Measurements from ENCODE around the gene STAT4.

The STAT4 gene

DNA sequence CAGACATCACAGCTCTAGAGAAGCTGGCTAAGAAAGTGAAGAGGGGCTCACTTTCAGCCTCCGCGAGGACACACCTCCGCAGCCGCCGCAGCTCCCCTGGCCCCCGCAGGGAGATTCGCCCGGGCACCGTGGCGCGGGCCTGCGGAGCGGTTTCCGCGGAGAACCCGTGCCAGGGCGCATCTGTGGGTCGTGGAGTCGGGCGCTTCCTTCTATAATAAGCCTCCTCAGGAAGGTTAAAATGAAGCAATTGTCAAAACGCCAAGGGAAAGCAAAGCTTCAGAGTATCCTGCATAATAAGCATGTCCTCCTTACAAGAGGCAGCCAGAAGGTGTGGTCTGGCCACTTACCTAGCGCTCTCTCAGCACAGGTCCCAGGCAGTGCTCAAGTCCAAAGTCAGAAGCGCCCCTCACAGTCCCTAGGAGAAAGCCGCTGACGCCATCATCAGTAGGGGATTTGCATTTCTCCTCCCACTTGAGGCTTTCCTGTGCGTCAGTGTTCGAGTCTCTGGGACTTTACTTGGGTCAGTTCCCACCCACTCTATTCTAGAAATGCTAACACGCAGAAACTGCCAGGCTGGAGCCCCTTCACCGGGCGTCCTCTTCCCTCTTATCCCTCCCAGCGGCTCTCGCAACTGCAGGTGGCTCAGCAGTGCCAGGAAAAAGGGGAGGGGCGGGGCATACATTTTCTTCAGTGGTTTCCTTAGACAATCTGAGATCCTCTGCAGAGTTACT is at the start of gene STAT4:
TSS of gene STAT4 (minus strand) at position 395 of the 731 bp plus-strand sequence. CDS start 2,791 bp downstream, outside the sequence.
- no peak for DNase-seq (ENCODE audit: extremely low spot score, insufficient read length, low read depth)
- peak; percentile 91 for FAIRE-seq

DNA sequence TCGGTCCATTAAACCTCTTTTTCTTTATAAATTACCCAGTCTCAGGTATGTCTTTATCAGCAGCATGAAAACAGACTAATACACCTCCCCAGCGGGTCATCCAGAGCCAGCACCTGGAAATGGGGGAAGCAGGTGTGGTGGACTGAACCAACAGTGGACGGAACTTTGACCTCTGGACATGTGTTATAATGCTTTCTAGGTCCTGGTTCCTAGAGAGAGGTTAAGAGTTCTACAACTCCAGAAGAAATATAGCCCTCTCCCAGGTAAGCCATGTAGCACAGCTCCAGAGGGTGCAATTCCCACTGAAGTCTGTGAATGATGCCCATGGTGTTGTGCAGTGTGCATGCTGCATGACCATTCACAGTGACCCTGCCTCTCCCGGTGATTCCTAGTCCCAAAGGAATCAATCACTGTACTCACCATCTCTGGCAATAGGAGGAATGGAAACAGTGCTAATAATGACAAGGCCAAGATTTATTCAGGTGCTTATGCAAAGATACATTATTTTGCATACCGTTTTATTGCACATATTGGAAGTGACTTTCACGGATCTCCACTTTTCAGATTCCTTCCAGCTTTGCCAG is 49.2 kb upstream of the STAT4 start:
- no peak for DNase-seq (ENCODE audit: extremely low spot score, insufficient read length, low read depth)
- FAIRE-seq = no peak

- DNase-seq (ENCODE audit: extremely low spot score, insufficient read length, low read depth) = no peak
- FAIRE-seq = no peak
These were observed 47.5 kb upstream of the STAT4 start for GRCh38 chr2:191198271-191198670.

GRCh38 chr2:191197096-191197495 is 46.3 kb upstream of the STAT4 start:
- DNase-seq (ENCODE audit: extremely low spot score, insufficient read length, low read depth) (no peak), FAIRE-seq (no peak)

DNA sequence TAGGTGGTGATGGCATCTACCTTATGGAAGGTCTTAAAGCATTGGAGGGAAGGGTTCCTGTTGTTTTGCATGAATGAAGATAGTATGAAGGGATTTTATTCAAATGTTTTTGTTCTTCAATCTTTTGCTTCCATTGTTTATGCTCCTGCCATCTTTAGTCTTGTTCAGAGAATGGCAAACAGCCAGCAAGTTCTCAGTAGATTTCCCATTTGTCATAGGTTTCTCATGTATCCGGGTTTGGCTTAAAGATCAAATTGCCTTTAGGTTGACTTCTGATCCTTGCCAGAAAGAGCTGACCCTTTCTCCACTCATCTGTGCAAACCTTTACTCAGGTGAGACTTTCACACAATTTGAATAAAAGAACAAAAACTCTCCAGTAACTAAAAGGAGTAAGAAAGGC is 44.2 kb upstream of the STAT4 start:
- DNase-seq (ENCODE audit: extremely low spot score, insufficient read length, low read depth) (no peak), FAIRE-seq (peak; percentile 42)

DNA sequence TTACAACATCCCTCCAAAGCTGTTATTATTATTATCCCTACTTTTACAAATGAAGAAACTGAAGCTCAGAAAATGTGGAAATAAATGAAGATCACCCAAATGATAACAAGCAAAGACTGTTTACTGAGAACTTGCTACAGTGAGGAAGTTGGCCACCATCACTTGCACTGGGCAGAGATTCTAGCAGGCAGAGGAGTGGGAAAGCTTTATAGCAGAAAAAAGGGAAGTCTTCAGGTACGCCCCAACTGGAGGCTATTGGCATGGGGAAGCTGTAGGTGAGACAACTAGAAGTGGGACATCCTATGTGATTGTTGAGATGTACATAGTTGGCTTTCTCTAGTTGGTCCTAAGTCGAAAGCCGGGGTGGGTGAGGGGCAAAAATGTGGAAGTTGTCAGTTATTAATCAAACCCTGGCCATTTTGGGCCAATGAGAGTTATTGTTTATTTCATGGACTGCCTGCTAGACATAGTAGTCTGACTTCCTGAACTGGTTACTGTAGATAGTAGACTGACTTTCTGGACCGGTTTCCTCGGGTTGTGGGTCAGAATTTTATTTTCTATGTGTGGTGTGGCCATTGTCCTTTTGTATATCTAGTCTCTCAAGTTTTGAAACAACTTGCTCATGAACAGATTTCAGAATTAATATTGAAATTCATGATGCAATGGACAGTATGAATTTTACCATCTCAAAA is 40.2 kb upstream of the STAT4 start:
- DNase-seq (ENCODE audit: extremely low spot score, insufficient read length, low read depth) = no peak
- no peak for FAIRE-seq

GRCh38 chr2:191190435-191190834 is 39.6 kb upstream of the STAT4 start:
- FAIRE-seq (no peak), DNase-seq (ENCODE audit: extremely low spot score, insufficient read length, low read depth) (no peak)

DNA sequence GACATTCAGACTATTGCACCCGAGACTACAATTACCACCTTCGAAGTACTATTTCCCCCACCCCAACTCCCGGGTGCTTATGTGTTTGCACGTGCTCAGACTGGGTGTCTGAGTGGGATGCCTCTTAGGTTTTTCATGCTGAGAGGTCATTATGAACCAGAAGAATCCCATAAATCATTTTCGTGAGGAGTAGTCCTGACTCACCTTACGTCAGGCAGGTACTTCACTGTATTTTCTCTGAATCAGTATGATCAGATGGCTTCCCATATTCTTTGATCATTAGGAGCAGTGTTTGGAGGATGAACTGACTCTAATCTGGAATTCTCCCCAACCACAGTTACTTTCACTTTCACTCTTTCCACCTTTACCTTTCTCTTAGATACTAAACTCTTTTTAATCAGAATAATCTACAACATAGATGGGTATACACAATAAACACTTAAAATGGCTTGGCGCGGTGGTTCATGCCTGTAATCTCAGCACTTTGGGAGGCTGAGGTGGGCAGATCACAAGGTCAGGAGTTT is 38.4 kb upstream of the STAT4 start:
- no peak for FAIRE-seq

DNA sequence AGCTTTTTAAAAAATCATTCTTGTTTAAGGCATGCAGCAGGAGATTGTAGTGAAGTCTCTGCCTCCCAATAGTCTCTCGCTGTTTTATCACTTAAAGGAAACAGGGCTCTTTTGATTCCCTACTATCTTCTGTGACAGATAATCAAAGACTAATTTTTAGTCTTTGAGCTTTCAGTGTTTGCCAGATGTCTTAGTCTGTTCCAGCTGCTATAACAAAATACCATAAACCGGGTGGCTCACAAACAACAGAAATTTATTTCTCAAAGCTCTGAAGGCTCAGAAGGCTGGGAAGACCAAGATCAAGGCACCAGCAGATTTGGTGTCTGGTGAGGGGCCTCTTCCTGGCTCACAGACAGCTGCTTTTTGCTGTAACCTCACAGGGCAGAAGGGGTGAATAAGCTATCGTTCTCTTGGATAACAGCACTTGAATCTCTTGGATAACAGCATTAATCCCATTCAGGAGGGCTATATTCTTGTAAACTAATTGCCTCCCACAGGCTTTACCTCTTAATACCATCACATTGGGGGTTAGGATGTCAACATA is 37.8 kb upstream of the STAT4 start:
- no peak for FAIRE-seq

More for the DNA sequence above, 38.4 kb upstream of the STAT4 start:
- no peak for DNase-seq (ENCODE audit: extremely low spot score, insufficient read length, low read depth)

GRCh38 chr2:191187105-191187829 is 36.5 kb upstream of the STAT4 start:
- FAIRE-seq (no peak), DNase-seq (ENCODE audit: extremely low spot score, insufficient read length, low read depth) (no peak)

More for the DNA sequence above, 37.8 kb upstream of the STAT4 start:
- no peak for DNase-seq (ENCODE audit: extremely low spot score, insufficient read length, low read depth)

DNA sequence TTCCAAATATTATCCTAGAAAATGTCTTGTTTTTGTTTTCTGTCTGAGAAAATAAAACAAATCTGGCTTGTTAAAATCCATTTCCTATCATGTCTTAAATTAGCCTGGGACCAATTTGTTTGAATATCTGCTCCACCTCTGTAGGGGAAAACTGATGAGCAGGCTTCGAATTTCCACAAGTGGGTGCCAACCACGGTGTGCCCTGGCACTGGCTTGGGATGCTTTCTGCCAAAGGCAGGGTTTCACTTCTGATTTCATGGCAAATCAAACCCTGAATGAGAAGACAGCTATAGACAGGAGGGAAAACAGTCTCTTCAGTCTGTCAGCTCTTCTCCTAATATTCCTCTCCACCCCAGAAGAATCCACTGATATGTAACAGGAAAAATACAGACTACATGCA is 33.7 kb upstream of the STAT4 start:
- no peak for FAIRE-seq
- no peak for DNase-seq (ENCODE audit: extremely low spot score, insufficient read length, low read depth)

- DNase-seq (ENCODE audit: extremely low spot score, insufficient read length, low read depth) (no peak), FAIRE-seq (no peak)
These were observed 32.7 kb upstream of the STAT4 start for GRCh38 chr2:191183516-191183915.

DNA sequence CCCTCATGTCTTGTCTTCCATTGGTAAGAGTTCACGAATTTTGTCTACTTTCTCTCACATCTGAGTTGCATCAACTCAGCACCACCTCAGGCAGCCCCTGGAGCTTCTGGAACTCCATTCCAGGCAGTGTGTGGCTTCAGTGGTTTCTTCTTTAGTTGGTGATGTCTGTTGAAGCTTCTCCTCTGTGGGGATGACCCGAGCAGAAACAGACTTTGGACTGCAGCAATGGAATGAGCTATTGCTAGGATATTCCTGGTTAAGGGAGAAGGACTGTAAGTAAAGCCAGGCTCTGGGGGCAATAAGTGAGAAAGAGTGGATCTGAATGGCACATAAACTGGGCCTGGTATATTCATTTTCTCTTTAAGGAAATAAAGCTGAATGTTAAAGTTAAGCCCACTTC is 32.3 kb upstream of the STAT4 start:
- DNase-seq (ENCODE audit: extremely low spot score, insufficient read length, low read depth) (no peak), FAIRE-seq (no peak)

- DNase-seq (ENCODE audit: extremely low spot score, insufficient read length, low read depth) = no peak
- no peak for FAIRE-seq
These were observed 29.9 kb upstream of the STAT4 start for GRCh38 chr2:191180713-191181112.

- DNase-seq (ENCODE audit: extremely low spot score, insufficient read length, low read depth) (no peak), FAIRE-seq (no peak)
These were observed 29.5 kb upstream of the STAT4 start for GRCh38 chr2:191180276-191180675.

GRCh38 chr2:191178806-191179514 is 28.2 kb upstream of the STAT4 start:
- FAIRE-seq (no peak), DNase-seq (ENCODE audit: extremely low spot score, insufficient read length, low read depth) (no peak)

- DNase-seq (ENCODE audit: extremely low spot score, insufficient read length, low read depth) (no peak), FAIRE-seq (peak; percentile 5)
These were observed 27.2 kb upstream of the STAT4 start for GRCh38 chr2:191177751-191178736.

GRCh38 chr2:191176801-191177438 is 26.1 kb upstream of the STAT4 start:
- FAIRE-seq (no peak), DNase-seq (ENCODE audit: extremely low spot score, insufficient read length, low read depth) (no peak)
